Immature natural killer cell (primary cell): ENCODE measurements around the gene MTARC2. TPM values are rescaled to one million over a fixed set of nuclear protein-coding genes. Genes with fewer than 3 reads are reported as not detected.

Experiments
- DNase-seq, 3 donors: peaks; one replicate each; pipeline ENCODE4 v3.0.0; 2022; ENCODE audit warnings: mixed read lengths in 1 of 3
- H3K27ac Mint-ChIP-seq, 6 donors: one replicate each; pipeline ENCODE4 v1.8.0; 2020; ENCODE audit warnings: mixed read lengths in 6 of 6, mild to moderate bottlenecking in 5 of 6, inconsistent platforms in 4 of 6, moderate library complexity in 3 of 6
- H3K27me3 Mint-ChIP-seq, 3 donors: one replicate each; pipeline ENCODE4 v1.8.0; 2020 to 2021; ENCODE audit warnings: low read depth in 3 of 3, mild to moderate bottlenecking in 3 of 3, mixed read lengths in 3 of 3, moderate library complexity in 3 of 3, inconsistent platforms in 1 of 3
- H3K36me3 Mint-ChIP-seq, 3 donors: one replicate each; pipeline ENCODE4 v1.8.0; 2020; ENCODE audit warnings: mixed read lengths in 3 of 3, inconsistent platforms in 2 of 3, mild to moderate bottlenecking in 2 of 3
- H3K4me1 Mint-ChIP-seq, 2 donors: one replicate each; pipeline ENCODE4 v1.8.0; 2020; ENCODE audit warnings: inconsistent platforms in 2 of 2, mild to moderate bottlenecking in 2 of 2, mixed read lengths in 2 of 2, moderate library complexity in 1 of 2
- H3K4me3 Mint-ChIP-seq, 5 donors: one replicate each; pipeline ENCODE4 v1.8.0; 2020; ENCODE audit warnings: mild to moderate bottlenecking in 5 of 5, mixed read lengths in 5 of 5, inconsistent platforms in 3 of 5, moderate library complexity in 3 of 5
- H3K9me3 Mint-ChIP-seq, 6 donors: one replicate each; pipeline ENCODE4 v1.8.0; 2020; ENCODE audit warnings: mild to moderate bottlenecking in 6 of 6, mixed read lengths in 6 of 6, inconsistent platforms in 4 of 6, moderate library complexity in 3 of 6
- polyA plus RNA-seq, 3 donors: library from polyadenylated mRNA; unstranded; fragments of 300-500 nt; fragmentation: Illumina TruSeq; gene quantifications; one replicate each; pipeline ENCODE4 v1.2.3, GENCODE V29; 2021

The MTARC2 gene
- polyA plus RNA-seq, 3 donors from 2014 or later, result 0.28 to 2.3 (median 1.5) TPM

- DNase-seq, result no peak
- Mint-ChIP-seq H3K27ac (no peak overlapping the region), H3K9me3 (no peaks in the 10 kb centered on the region), H3K36me3 (peaks cover 0 to 4% (median 0%) of the 10 kb centered on the region in 3 donors), H3K27me3 (peaks cover 3 to 17% (median 4%) of the 10 kb centered on the region in 3 donors), H3K4me3 (no peak overlapping the region), H3K4me1 (no peaks in the 10 kb centered on the region)
These were observed 6.3 kb upstream of the MTARC2 start for GRCh38 chr1:220741825-220742224.

GRCh38 chr1:220742520-220742919 is 5.6 kb upstream of the MTARC2 start:
- H3K4me3 Mint-ChIP-seq, result no peak overlapping the region
- no peak overlapping the region for H3K27ac Mint-ChIP-seq
- no peaks in the 10 kb centered on the region for H3K9me3 Mint-ChIP-seq
- peaks cover 0 to 1% of the 10 kb centered on the region in 2 donors for H3K4me1 Mint-ChIP-seq
- H3K27me3 Mint-ChIP-seq, result peaks cover 6 to 18% (median 6%) of the 10 kb centered on the region in 3 donors
- no peak for DNase-seq
- H3K36me3 Mint-ChIP-seq, result peaks cover 0 to 4% (median 0%) of the 10 kb centered on the region in 3 donors

GRCh38 chr1:220746851-220747250 is 1.3 kb upstream of the MTARC2 start:
- Mint-ChIP-seq H3K36me3 (peaks cover 0 to 4% (median 0%) of the 10 kb centered on the region in 3 donors), H3K27me3 (peaks cover 8 to 37% (median 9%) of the 10 kb centered on the region in 3 donors), H3K4me3 (peak overlapping the region in 1 of 5 donors; percentile 2), H3K4me1 (peaks cover 12 to 13% of the 10 kb centered on the region in 2 donors), H3K27ac (no peak overlapping the region), H3K9me3 (no peaks in the 10 kb centered on the region)
- DNase-seq, result no peak

- no peak for DNase-seq
- peaks cover 0 to 4% (median 0%) of the 10 kb centered on the region in 3 donors for H3K36me3 Mint-ChIP-seq
- peaks cover 12 to 13% of the 10 kb centered on the region in 2 donors for H3K4me1 Mint-ChIP-seq
- peaks cover 8 to 39% (median 13%) of the 10 kb centered on the region in 3 donors for H3K27me3 Mint-ChIP-seq
- no peaks in the 10 kb centered on the region for H3K9me3 Mint-ChIP-seq
- H3K27ac Mint-ChIP-seq, result no peak overlapping the region
- H3K4me3 Mint-ChIP-seq, result peak overlapping the region; percentile 72 to 85 (median 74)
These were observed 559 bp upstream of the MTARC2 start for GRCh38 chr1:220747437-220748088.

- H3K36me3 Mint-ChIP-seq, result peaks cover 0 to 4% (median 0%) of the 10 kb centered on the region in 3 donors
- peaks cover 8 to 33% (median 14%) of the 10 kb centered on the region in 3 donors for H3K27me3 Mint-ChIP-seq
- DNase-seq, result no peak
- peak overlapping the region; percentile 57 to 83 (median 65) for H3K4me3 Mint-ChIP-seq
- H3K4me1 Mint-ChIP-seq, result peaks cover 12 to 13% of the 10 kb centered on the region in 2 donors
- H3K9me3 Mint-ChIP-seq, result no peaks in the 10 kb centered on the region
- H3K27ac Mint-ChIP-seq, result peak overlapping the region in 1 of 6 donors; percentile 41
These were observed 814 bp downstream of the MTARC2 start for GRCh38 chr1:220748936-220749335.

GRCh38 chr1:220750131-220750515 is 2.0 kb downstream of the MTARC2 start:
- no peaks in the 10 kb centered on the region for H3K9me3 Mint-ChIP-seq
- peaks cover 6 to 29% (median 12%) of the 10 kb centered on the region in 3 donors for H3K27me3 Mint-ChIP-seq
- H3K27ac Mint-ChIP-seq, result no peak overlapping the region
- DNase-seq, result no peak
- H3K4me3 Mint-ChIP-seq, result no peak overlapping the region
- H3K4me1 Mint-ChIP-seq, result peaks cover 12 to 13% of the 10 kb centered on the region in 2 donors
- peaks cover 0 to 4% (median 0%) of the 10 kb centered on the region in 3 donors for H3K36me3 Mint-ChIP-seq

- H3K9me3 Mint-ChIP-seq, result no peaks in the 10 kb centered on the region
- H3K27ac Mint-ChIP-seq, result no peak overlapping the region
- no peak for DNase-seq
- peaks cover 0 to 4% (median 0%) of the 10 kb centered on the region in 3 donors for H3K36me3 Mint-ChIP-seq
- H3K4me3 Mint-ChIP-seq, result no peak overlapping the region
- H3K27me3 Mint-ChIP-seq, result peaks cover 7 to 30% (median 12%) of the 10 kb centered on the region in 3 donors
- H3K4me1 Mint-ChIP-seq, result peaks cover 12 to 13% of the 10 kb centered on the region in 2 donors
These were observed 3.0 kb downstream of the MTARC2 start for GRCh38 chr1:220751111-220751510.

- H3K27ac Mint-ChIP-seq, result no peak overlapping the region
- H3K4me1 Mint-ChIP-seq, result no peaks in the 10 kb centered on the region
- DNase-seq, result no peak
- H3K36me3 Mint-ChIP-seq, result no peaks in the 10 kb centered on the region
- peaks cover 2 to 20% (median 6%) of the 10 kb centered on the region in 3 donors for H3K27me3 Mint-ChIP-seq
- no peak overlapping the region for H3K4me3 Mint-ChIP-seq
- H3K9me3 Mint-ChIP-seq, result no peaks in the 10 kb centered on the region
These were observed 6.2 kb downstream of the MTARC2 start for GRCh38 chr1:220754212-220754917.

- Mint-ChIP-seq H3K9me3 (no peaks in the 10 kb centered on the region), H3K27me3 (peaks cover 2 to 17% (median 6%) of the 10 kb centered on the region in 3 donors), H3K4me3 (no peak overlapping the region), H3K4me1 (no peaks in the 10 kb centered on the region), H3K27ac (no peak overlapping the region), H3K36me3 (no peaks in the 10 kb centered on the region)
- DNase-seq, result no peak
These were observed 6.8 kb downstream of the MTARC2 start for GRCh38 chr1:220754918-220755295.

- H3K4me3 Mint-ChIP-seq, result no peak overlapping the region
- H3K9me3 Mint-ChIP-seq, result no peaks in the 10 kb centered on the region
- no peaks in the 10 kb centered on the region for H3K4me1 Mint-ChIP-seq
- no peak for DNase-seq
- H3K27me3 Mint-ChIP-seq, result peaks cover 2 to 13% (median 6%) of the 10 kb centered on the region in 3 donors
- no peaks in the 10 kb centered on the region for H3K36me3 Mint-ChIP-seq
- H3K27ac Mint-ChIP-seq, result no peak overlapping the region
These were observed 7.2 kb downstream of the MTARC2 start for GRCh38 chr1:220755309-220755708.

- Mint-ChIP-seq H3K36me3 (no peaks in the 10 kb centered on the region), H3K4me3 (no peak overlapping the region), H3K4me1 (no peaks in the 10 kb centered on the region), H3K27me3 (peaks cover 2 to 4% (median 3%) of the 10 kb centered on the region in 3 donors), H3K27ac (no peak overlapping the region), H3K9me3 (no peaks in the 10 kb centered on the region)
- no peak for DNase-seq
These were observed 9.3 kb downstream of the MTARC2 start for GRCh38 chr1:220757441-220757840.

GRCh38 chr1:220759147-220759546 is 11.0 kb downstream of the MTARC2 start:
- H3K27me3 Mint-ChIP-seq, result peaks cover 2 to 4% (median 3%) of the 10 kb centered on the region in 3 donors
- no peaks in the 10 kb centered on the region for H3K9me3 Mint-ChIP-seq
- no peaks in the 10 kb centered on the region for H3K36me3 Mint-ChIP-seq

GRCh38 chr1:220761688-220762427 is 13.7 kb downstream of the MTARC2 start:
- no peaks in the 10 kb centered on the region for H3K9me3 Mint-ChIP-seq
- no peak overlapping the region for H3K4me3 Mint-ChIP-seq
- H3K36me3 Mint-ChIP-seq, result no peaks in the 10 kb centered on the region
- H3K27ac Mint-ChIP-seq, result no peak overlapping the region
- no peak for DNase-seq
- H3K4me1 Mint-ChIP-seq, result no peaks in the 10 kb centered on the region
- H3K27me3 Mint-ChIP-seq, result peaks cover 0 to 3% (median 2%) of the 10 kb centered on the region in 3 donors

More at GRCh38 chr1:220759147-220759546, 11.0 kb downstream of the MTARC2 start:
- Mint-ChIP-seq H3K4me3 (no peak overlapping the region), H3K4me1 (no peaks in the 10 kb centered on the region), H3K27ac (no peak overlapping the region)
- no peak for DNase-seq

GRCh38 chr1:220764757-220765156 is 16.6 kb downstream of the MTARC2 start:
- DNase-seq, result no peak
- Mint-ChIP-seq H3K4me1 (no peaks in the 10 kb centered on the region), H3K36me3 (no peaks in the 10 kb centered on the region), H3K4me3 (no peak overlapping the region), H3K27me3 (peaks cover 2 to 5% (median 3%) of the 10 kb centered on the region in 3 donors), H3K27ac (no peak overlapping the region), H3K9me3 (no peaks in the 10 kb centered on the region)
